Stimulated activated CD4-positive, alpha-beta T cell treated with anti-CD3 and anti-CD28 coated beads, Interleukin-4, amount 100 ng/mL, for 24 hours (primary cell): ENCODE data around the gene CKAP4.
"Not testable (repeated sequence)": the region's sequence is repeated elsewhere in the genome, so short reads cannot be mapped to it uniquely, and the experiment has no call there.

Experiments used
- DNase-seq: peaks from one replicate; pipeline ENCODE4 v3.0.0-alpha.2; 2020

The CKAP4 gene, protein sequence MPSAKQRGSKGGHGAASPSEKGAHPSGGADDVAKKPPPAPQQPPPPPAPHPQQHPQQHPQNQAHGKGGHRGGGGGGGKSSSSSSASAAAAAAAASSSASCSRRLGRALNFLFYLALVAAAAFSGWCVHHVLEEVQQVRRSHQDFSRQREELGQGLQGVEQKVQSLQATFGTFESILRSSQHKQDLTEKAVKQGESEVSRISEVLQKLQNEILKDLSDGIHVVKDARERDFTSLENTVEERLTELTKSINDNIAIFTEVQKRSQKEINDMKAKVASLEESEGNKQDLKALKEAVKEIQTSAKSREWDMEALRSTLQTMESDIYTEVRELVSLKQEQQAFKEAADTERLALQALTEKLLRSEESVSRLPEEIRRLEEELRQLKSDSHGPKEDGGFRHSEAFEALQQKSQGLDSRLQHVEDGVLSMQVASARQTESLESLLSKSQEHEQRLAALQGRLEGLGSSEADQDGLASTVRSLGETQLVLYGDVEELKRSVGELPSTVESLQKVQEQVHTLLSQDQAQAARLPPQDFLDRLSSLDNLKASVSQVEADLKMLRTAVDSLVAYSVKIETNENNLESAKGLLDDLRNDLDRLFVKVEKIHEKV

DNA sequence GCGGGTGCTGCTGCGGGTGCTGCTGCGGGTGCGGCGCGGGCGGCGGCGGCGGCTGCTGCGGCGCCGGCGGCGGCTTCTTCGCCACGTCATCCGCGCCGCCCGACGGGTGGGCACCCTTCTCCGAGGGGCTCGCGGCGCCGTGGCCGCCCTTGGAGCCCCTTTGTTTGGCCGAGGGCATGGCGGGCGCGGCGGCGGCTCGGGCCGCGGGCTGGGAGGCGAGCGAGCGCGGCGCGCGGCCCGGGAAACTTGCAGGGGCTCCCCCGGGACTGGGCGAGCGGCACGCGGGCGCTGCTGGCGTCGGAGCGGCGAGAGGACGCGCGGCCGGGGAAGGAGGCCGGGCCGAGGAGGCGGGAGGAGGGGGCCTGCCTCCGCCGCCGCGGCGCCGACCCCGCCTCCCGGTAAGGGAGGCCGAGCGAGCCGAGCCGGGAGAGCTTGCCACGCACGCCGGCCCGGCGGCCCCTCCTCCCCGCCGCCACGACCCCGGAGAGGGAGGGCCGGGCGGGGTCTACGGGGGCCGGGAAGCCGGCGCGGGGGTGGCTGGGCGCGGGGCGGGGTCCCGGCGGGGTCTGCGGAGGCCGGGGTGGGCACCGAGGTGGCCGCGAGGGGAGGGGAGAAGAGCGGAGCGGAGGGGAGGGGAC, at the start of gene CKAP4:
Gene CKAP4 (minus strand): TSS at position 347 of the 638 bp plus-strand sequence. CDS start 169 bp downstream, at position 178.
- DNase-seq: peak; percentile 44

DNA sequence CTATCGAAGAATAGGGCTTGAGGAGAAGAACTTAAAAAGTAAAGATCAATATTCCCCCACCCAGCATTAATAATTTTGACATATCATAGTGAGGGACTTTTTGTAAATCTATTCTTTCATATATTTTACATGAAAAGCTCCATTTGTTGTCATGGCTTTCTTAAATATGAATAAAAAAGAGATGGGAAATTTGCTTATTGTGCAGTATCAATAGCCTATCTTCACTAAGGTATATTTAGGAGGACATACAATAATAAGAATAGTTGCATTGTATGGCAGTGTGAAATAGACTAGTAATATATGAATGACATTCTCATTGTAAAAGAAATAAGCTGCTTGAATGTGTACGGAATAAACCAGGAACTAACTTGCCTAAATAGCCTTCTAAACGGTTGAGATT, 49.3 kb upstream of the CKAP4 start:
- DNase-seq: no peak

DNA sequence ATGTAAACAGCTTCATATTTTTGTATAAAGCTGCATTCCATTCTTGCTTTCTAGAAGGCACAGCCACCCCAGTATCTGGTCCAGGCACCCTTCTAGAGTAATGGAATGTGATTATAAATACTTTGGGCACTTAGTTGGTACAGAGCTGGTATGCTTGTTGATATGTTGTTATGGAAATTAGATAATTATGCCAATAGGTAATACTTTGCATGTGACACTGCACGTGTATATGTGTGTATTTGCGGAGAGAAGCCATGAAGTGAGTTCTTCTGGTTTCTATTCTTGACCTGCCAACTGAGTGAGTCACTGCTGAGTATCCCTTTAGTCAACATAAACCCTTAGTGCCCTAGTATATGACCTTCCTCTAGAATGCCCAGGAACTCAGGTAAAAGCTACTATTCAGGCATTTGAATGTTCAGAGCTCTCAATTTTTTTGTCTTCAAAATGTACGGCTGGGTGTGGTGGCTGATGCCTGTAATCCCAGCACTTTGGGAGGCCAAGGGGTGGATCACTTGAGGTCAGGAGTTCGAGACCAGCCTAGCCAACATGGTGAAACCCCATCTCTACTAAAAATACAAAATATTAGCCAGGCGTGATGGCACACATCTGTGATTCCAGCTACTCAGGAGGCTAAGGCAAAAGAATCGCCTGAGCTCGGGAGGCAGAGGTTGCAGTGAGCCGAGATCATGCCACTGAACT, 48.5 kb upstream of the CKAP4 start:
- no peak for DNase-seq

DNA sequence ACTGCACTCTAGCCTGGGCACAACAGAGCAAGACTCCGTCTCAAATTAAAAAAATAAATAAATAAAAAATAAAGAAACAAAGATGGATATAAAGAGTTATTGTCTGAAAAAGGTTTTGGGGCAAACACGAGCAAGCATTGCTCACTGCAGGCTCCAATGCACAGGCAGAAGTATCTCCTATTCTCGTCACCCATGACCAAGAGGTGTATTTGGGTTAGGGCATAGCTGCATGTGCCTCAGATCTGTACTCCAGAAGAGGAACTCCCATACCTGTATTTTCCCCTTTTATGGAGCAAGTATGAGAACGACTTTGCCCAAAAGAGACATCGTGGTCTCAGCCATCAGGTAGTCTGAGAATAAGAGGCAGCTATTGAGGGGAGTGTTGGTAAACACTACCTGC, 44.5 kb upstream of the CKAP4 start:
- DNase-seq: no peak

DNA sequence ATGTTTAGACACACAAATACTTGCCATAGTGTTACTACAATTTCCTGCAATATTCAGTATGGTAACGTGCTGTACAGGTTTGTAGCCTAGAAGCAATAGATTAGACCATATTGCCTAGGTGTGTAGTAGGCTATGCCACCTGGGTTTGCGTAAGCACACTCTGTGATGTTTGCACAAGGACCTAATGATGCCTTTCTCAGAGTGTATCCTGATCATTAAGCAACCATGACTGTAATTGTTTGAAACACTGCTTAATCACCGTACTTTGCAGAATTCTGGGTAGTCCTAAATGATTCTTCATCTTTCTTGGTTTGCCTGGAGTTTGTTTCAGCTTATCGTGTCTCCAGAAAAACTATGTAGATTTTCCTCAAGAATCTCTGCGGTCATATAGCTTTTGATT, 43.5 kb upstream of the CKAP4 start:
- DNase-seq: no peak

DNA sequence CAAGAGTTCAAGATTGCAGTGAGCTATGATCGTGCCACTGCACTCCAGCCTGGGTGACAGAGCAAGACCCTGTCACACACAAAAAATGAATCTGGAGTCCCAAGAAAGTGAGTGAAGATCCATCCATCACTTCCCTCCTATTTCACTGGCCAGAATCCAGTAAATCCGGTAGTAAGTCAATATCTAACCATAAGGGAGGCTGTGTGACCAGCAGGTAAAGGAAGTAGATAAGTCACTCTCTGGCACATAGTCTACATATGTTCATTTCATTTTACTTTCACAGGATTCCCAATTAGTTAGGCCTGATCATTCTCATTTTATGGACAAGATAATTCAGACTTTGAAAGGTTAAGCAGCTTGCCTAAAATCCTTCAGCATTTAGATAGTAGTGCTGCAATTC, 42.8 kb upstream of the CKAP4 start:
- no peak for DNase-seq

DNA sequence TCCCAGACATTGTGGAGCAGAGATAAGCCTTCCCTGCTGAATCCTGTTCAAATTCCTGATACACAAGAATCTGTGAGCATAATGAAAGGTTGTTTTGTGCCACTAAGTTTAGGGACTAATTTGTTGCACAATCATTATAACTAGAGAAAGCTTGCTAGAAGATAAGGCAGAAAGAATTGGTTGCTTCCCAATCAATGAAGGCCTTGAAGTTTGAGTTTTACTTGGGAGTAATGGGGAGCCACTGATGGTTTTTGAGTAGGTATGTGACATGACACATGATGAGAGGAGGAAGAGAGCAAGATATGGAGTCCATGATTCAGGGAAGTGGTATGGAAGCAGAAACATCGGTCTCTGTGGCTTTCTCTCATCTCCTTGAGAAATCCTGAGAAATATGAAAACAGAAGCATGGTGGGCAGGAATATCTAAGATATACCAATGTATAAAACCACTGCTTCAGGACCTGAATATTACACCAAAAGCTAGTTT, 41.4 kb upstream of the CKAP4 start:
- no peak for DNase-seq

DNA sequence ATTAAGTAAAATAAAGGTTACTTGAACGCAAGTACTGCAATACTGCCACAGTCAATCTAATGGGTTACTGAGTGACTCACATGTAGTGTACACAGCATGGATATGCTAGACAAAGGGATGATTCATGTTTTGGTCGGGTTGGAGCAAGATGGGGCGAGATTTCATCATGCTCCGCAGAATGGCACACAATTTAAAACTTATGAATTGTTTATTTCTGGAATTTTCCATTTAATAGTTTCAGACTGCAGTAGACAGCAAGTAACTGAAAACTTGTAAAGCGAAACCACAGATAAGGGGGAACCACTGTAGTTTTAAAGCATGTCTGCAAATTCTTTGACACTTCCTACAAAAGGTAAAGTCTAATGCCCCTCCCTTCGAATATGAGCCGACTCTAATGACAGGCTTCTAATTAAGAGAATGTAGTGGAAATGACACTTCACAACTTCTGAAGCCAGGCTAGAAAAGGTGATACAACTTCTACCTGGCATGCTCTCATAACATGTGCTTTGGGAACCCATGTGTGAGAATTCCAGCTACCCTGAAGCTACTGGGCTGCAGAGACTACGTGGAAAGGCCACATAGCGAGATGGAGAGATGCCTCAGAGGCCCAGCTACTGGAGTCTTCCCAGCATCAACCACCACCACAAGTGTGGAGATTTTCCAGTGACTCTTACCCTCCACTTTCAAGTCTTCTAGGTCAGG, 40.8 kb upstream of the CKAP4 start:
- DNase-seq: peak; percentile 57

DNA sequence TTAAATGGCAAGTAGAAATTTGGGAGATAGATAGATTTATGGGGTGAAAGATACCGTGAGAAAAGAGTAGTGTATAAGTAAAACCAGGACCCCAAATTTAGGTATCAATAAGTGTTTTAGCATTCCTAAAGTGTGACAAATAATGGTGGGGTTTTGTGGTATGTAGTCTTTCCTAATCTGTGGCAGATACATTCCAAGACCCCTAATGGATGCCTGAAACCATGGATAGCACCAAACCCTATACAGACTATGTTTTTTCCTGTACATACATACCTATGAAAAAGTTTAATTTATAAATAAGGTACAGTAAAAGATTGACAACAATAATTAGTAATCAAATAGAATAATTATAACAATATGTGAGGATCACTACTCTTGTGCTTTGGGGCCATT, 40.3 kb upstream of the CKAP4 start:
- DNase-seq: no peak

DNA sequence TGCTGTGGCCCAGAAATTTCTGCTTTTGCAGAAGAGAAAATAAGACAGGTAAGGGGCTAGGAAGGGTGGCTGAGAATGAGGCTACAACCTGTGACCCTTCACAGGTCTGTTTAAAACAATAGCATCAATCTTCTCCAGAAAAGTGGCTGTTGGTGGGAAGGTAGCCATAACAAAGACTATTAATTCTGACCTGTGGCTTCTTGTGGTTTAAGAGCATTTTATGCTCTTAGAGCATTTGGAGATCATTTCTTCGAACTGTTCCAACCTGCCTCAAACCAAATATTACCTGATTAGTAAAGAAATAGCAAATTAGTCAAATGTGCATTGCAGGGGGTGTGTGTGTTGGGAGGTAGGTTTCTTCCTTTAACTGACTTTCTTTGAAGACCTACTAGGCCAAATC, 39.5 kb upstream of the CKAP4 start:
- DNase-seq: no peak

DNA sequence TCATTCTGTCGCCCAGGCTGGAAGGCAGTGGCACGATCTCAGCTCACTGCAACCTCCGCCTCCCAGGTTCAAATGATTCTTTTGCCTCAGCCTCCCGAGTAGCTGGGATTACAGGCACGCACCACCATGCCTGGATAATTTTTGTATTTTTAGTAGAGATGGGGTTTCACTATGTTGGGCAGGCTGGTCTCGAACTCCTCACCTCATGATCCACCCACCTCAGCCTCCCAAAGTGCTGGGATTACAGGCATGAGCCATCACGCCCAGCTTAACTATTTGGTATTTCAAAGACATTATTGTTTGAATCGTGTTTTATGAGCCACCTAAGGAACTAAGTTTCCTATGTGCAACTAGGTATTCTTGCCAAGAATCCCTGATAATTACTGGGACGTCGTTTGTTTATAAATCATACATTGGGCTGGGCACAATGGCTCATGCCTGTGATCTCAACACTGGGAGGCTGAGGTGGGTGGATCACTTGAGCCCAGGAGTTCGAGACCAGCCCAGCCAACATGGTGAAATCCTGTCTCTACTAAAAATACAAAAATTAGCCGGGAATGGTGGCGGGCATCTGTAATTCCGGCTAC, 38.8 kb upstream of the CKAP4 start:
- DNase-seq: not testable (repeated sequence)

DNA sequence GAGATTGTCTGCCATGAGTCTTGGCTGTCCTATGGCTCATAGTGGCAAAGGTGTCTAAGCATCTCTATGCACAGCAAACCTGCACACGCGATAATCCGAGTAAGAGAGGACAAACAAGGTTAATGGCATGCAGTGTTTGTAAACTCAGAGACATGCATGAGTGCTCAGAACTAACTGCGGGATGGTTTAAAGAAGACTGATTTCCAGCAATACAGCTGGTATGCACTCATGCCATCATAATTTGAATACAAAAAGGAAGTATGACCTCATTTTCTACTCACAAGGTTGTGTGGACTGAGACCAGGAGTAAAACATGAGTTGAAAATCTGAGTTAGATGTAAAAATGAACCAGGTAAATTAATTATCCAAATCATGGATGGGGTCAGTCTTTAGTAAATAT, 38.2 kb upstream of the CKAP4 start:
- DNase-seq: no peak

DNA sequence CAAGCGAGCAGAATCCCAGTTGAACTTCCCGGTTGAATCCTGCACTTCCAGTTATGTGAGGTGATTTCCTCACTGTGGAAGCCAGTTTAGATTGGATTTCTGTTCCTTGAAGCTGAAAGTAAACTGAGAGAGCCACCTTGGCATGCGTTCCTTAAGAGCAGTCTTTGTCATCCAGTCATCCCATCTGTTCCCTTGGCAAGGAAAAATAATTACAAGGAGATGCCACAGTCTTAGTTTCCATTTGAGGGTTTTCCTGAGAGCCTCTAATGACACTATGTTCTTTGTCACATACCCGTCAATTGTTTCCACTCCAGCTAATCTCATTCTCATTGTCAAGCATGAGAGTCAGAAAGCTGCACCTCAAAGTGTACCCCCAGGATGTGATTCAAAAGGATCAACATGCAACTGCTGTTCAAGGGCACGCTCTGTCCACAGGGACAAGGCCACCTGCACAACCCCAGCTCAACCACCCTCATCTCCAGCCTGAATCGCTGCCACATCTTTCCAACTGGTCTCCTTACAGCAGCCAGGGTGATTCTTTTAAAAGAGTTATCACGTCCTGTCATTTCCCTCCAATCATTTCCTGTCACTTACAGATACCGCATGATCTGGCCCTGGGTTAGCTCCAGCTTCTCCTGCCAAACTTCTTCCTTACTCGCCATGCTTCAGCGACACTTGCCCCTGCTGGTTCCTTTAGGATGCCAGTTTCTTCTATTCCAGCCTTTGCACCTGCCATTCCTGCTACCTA, 36.7 kb upstream of the CKAP4 start:
- DNase-seq: no peak

DNA sequence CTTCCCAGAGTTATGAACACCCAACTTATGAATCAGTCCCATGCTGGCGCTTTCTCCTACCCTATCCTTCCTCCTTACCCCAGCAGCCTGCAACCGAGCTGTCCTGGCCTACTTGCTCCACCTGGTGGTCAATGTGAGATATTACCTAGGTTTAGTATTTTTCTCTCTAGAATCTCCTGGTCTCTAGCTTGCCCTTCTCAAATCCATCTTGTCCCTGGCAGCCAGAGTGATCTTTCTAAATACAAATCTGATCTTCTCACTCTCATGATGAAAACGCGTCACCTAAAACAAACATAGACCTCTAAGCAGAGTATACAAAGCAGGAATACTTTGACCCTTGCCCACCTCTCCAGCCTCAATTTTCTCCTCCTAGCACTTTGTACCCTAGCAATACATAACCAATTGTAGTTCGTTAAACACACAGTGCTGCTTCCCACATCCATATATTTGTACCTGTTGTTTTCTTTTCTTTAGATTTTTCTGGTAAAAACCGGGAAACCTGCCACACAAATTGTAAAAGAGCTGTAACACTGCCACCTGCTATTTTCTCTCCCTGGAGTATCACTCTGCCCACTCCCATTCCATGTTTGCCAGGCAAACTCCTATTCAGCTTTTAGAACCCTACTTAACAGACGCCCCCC, 34.8 kb upstream of the CKAP4 start:
- DNase-seq: peak; percentile 53

DNA sequence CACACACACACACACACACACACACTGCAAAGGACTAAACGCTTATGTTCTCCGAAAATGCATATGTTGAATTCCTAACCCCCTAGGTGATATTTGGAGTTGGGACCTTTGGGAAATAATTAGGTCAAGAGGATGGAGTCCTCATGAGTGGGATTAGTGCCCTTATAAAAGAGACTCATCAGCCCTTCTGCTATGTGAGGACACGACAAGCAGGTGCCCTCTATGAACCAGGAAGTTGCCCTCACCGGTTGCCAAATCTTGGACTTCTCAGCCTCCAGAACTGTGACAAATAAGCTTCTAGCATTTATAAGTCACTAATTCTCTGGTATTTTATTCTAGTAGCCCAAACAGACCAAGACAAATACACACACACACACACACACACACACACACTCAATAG, 34.0 kb upstream of the CKAP4 start:
- no peak for DNase-seq

DNA sequence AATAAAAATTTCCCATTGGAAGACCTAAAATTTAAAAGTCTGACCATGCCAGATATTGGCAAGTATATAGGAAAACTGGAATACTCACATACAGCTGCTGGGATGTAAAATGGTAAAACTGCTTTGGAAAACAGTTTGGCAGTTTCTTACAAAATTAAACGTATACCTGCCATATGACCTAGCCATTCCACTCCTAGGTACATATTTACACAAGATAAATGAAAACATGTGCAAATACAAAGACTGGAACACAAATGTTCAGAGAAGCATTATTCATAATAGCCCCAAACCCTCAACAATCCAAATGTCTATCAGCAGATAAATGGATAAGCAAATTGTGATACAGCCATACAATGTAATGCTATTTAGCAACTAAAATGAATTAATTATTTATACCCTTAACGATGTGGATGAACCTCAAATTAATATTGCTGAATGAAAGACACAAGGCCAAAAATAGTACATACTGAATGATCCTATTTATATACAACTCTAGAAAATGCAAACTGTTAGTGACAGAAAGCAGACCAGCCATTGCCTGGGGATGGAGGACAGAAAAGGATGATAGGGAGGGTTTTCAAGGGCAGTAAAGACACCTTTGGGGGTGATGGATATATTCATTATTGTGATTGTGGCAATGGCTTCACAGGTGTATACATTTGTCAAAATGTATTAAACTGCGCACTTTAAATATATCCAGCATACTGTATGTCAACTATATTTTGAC, 33.4 kb upstream of the CKAP4 start:
- DNase-seq: no peak

DNA sequence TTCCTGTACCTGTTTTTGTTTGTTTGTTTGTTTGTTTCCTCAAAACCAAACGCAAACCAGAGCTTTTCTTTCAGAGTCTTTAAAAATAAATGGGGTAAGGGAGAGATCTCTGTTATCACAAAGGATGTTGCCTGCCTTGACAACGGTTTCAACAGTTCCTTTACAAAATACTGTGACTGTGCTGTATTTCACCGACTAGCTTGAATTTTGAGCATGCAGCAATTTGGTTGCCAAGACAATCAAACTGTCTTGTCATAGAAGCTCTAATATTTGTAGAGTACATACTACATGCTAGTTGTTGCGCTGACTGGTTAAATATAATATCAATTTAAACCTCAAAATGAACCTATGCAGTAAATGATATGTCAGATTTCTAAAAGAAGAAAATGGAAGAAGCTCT, 32.3 kb upstream of the CKAP4 start:
- DNase-seq: no peak

DNA sequence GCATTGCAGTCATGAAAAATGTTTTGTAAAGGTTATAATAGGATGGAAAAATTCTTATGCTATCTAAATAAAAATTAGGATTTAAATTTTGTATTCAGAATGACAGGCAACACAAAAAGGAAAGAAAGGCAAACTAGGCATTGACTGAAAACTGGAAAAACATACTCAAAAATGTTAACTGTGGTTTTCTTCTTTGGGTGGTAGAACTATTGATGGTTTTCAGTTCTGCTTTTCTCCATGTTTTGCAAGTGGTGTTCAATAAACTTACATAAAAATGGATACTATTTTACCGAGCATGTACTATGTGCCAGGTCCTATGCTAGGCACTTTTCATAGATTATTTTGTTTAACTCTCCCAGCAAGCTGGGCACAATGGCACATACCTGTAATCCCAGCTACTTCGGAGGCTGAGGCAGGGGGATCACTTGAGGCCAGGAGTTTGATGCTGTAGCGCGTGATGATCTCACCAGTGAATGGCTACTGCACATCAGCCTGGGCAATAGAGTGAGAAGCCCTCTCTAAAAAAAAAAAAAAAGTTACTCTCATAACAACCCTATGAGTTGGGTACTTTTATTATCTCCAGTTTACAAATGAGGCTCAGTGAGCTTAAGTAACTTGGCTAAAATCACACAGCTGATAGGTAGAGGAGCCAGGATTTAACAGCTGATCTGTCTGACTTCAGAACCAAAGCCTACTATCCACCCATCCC, 28.4 kb upstream of the CKAP4 start:
- DNase-seq: no peak

DNA sequence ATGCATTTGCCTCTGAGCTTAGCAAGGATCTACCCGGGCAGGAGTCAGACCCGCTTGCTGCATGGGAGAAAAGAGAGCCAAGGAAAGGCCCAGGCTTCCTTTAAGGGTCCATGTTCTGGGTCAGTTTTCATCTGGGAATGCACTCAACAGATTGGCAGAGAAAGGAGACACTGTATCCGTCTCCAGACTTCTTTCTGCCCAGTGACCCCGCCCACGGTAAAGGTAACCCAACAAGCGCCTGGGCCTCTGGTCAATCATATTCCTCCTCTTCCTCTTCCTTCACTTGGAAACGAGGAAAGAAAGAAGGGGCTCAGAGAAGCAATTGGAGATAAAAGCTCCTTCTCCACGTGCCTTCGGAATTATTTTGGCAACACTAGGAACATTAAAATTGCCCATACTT, 27.6 kb upstream of the CKAP4 start:
- DNase-seq: no peak
